GM23338 (cell line): Measurements from ENCODE around the gene CDC16. TPM values are rescaled to one million over a fixed set of nuclear protein-coding genes. Genes with fewer than 3 reads are reported as not detected.

Source experiments
- CREB1 ChIP-seq: fragments of 250-450 bp; sonication (Bioruptor Pico); IDR thresholded peaks from 2 replicates; pipeline ENCODE4 v1.5.0; 2020; ENCODE audit warnings: low read depth, mild to moderate bottlenecking, moderate library complexity
- CTCF ChIP-seq, 2 experiments: fragments of 200-600 bp in 1 of 2; sonication (generic) in 1 of 2; conservative IDR thresholded peaks; 2 replicates each; pipeline versions ENCODE4 v1.5.1 to v1.6.1; 2016 to 2017; ENCODE audit warnings: antibody characterized with exemption in 2 of 2, low read depth in 2 of 2, mild to moderate bottlenecking in 2 of 2, moderate library complexity in 1 of 2
- JUNB ChIP-seq: IDR thresholded peaks from one replicate; pipeline ENCODE4 v1.6.1; 2016; ENCODE audit warnings: antibody characterized with exemption; ENCODE audit not compliant: unreplicated experiment
- ZNF114 ChIP-seq: fragments of 250-450 bp; sonication (Bioruptor Pico); IDR thresholded peaks from 2 replicates; pipeline ENCODE4 v1.5.0; 2020; ENCODE audit warnings: mild to moderate bottlenecking, moderate library complexity
- ZNF462 ChIP-seq: fragments of 250-450 bp; sonication (Bioruptor Pico); IDR thresholded peaks from 2 replicates; pipeline ENCODE4 v1.5.0; 2020; ENCODE audit warnings: mild to moderate bottlenecking, moderate library complexity
- polyA plus RNA-seq: library from polyadenylated mRNA; unstranded; fragments of >200 nt; fragmentation: Nextera tagmentation; extraction: Ambion mirVana; gene quantifications from 2 replicates; pipeline ENCODE4 v1.2.1, GENCODE V29; 2016
- total RNA-seq: library from RNA; depleted of rRNA; stranded (reverse); fragments of >200 nt; shearing (Covaris generic); gene quantifications from 2 replicates; pipeline ENCODE4 v1.2.3, GENCODE V29; 2014

CDC16 gene
- total and polyA plus RNA-seq, 2 experiments from 2014 or later: 86.1 to 91.3 TPM

- TF ChIP-seq ZNF462 (CRISPR knock-in tag) (no peak), JUNB (no peak), CREB1 (no peak), ZNF114 (CRISPR knock-in tag) (no peak), CTCF (conservative IDR thresholded peaks at IDR 0.05; ENCODE audit: low read depth in 2 of 2) (no peak)
These were observed 78.6 kb downstream of the CDC16 start (continued) for GRCh38 chr13:114313061-114313860.
